Stimulated activated naive CD8-positive, alpha-beta T cell treated with anti-CD3 and anti-CD28 coated beads, Interleukin-15, Interleukin-2, amounts not matched to agents 100 U/mL and 50 U/mL, for 24 hours (primary cell): ENCODE data around the gene CD207.

Source experiments
- ATAC-seq: fragments of 150-1000 bp; cut with Tn5 transposase; one replicate; pipeline ENCODE4 v1.10.0; 2021
- DNase-seq: peaks from one replicate; pipeline ENCODE4 v3.0.0; 2021

The CD207 gene

DNA sequence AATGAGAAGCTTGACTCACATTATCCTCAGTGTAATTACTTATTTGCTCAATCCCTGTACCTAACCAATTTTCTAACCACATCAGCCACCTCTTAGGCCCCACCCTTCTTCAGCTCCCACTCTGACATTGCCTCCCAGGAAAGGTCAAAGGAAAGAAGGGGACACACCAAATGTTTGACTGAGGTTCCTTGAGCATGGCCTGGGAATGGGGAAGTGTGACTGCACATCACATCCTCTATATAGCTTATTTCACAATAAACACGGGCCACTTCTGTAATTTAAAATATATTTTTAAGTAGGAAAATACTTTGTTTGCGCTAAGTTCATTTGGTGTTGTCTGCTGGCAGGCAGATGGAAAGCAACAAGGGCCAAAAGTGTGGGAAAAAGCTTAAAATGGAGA, 42.2 kb downstream of the CD207 start:
- no peak for ATAC-seq

GRCh38 chr2:70790136-70790828, 45.3 kb downstream of the CD207 start, which contains the start of gene FIGLA:
TSS of gene FIGLA (minus strand) at chr2:70790643. CDS start at chr2:70790638, 5 bp downstream.
- DNase-seq (no peak), ATAC-seq (no peak)

More for the DNA sequence above, 42.2 kb downstream of the CD207 start:
- DNase-seq: no peak

DNA sequence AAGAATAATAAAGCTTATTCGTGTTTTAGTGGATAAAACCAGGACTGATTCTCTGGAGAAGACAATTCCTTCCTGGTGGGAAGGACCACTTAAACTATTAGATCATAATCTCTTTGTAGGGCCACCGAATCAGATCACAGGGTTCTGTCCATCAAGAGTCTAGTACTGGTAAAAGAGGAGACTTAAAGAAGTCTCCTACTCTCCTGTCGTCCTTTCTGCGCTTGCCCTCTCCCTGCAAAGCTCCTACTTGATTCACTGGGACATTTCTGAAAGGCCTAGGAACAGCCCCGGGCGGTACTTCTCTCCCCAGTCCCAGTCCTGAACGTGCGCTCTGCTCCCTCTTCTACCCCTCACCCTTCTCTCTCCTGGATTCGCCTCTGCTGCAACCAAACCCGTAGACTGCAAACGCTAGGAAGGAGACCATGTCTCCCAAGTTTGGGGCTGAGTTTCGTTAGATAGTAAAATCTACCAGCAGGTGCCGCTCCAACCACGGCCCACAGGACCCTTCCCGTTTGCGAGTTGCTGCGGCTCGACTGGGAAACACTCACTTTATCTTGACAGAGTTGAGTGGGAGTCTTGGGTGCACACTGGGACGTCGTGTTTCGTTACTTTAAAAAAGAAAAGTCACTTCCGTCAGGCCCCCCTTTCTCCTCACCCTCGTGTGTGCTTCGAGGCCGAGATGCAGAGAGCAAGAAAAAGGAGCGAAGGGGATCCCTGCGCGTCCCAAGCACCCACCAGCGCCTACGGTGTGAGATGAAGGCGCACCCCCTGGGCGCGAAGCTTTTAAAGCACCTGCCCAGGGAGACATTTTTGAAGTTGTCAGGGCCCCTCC, 46.1 kb downstream of the CD207 start:
- peak; percentile 76 for DNase-seq
- peak; percentile 83 for ATAC-seq

DNA sequence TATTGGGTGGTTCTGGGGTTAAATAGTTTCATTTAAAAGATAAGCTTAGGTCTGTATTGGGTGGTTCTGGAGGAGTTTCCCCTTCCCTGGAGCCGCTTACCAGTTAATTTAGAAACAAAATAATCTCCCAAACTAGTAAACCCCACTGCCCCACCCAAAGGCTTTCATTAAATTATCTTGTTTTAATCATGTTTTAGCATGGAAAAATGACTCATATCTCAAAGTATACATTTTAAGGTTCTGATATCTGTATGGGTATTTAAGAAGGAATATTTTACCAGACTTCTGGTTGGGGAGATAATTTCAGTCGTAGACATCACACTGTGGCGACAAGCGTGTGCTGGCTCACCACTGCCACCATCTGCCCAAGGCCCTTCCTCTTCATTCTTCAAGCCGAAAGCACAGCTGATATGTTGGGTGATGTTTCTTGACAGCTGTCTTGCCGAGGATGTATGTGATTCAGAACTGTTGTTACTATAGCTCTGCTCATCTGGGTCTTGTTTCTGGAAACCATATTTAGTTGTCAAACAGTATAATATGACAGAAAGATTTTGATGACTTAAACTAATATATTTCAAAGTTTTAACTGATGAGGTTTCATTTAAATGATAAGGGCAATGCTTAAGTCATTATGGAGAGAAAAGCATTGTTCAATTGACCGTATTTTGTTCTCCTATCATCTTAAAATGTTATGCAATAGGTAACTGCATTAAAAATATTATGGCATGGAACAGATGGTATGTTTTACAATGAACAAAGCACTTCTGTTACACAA, 50.3 kb downstream of the CD207 start:
- peak; percentile 47 for DNase-seq
- ATAC-seq: peak; percentile 74

- ATAC-seq: no peak
- no peak for DNase-seq
These were observed 51.3 kb downstream of the CD207 start for GRCh38 chr2:70784320-70784719.
